Loucy (cell line): ENCODE results near the gene ZNF823.

Source experiments
- H2AFZ ChIP-seq: fragments of 200-600 bp; sonication (generic); 2 replicates; pipeline ENCODE4 v1.6.0; 2016; ENCODE audit warnings: antibody characterized with exemption, mild to moderate bottlenecking, low read length, moderate library complexity
- H3F3A ChIP-seq: fragments of 200-600 bp; 2 replicates; pipeline ENCODE4 v1.6.0; 2016; ENCODE audit warnings: antibody characterized with exemption, low read depth, mild to moderate bottlenecking
- H3K27me3 ChIP-seq: fragments of 200-600 bp; sonication (generic); 2 replicates; pipeline ENCODE4 v1.6.1; 2014; ENCODE audit warnings: low read length, mild to moderate bottlenecking; ENCODE audit not compliant: insufficient read depth, poor library complexity, severe bottlenecking
- H3K36me3 ChIP-seq: fragments of 200-600 bp; sonication (generic); 2 replicates; pipeline ENCODE4 v1.6.1; 2016; ENCODE audit warnings: low read length; ENCODE audit not compliant: insufficient read depth
- H3K4me1 ChIP-seq: fragments of 200-600 bp; sonication (generic); 2 replicates; pipeline ENCODE4 v1.5.1; 2014; ENCODE audit warnings: low read length, mild to moderate bottlenecking; ENCODE audit not compliant: insufficient read depth, poor library complexity, severe bottlenecking
- H3K4me2 ChIP-seq: fragments of 200-600 bp; sonication (generic); 2 replicates; pipeline ENCODE4 v1.6.0; 2014; ENCODE audit warnings: antibody characterized with exemption, low read length, low read depth, mild to moderate bottlenecking; ENCODE audit not compliant: poor library complexity, severe bottlenecking
- H3K4me3 ChIP-seq: fragments of 200-600 bp; sonication (generic); 2 replicates; pipeline ENCODE4 v1.5.1; 2014; ENCODE audit warnings: low read length, mild to moderate bottlenecking, mixed read lengths; ENCODE audit not compliant: poor library complexity, severe bottlenecking
- H3K79me2 ChIP-seq: fragments of 200-600 bp; sonication (generic); 2 replicates; pipeline ENCODE4 v1.6.1; 2014; ENCODE audit warnings: low read length; ENCODE audit not compliant: insufficient read depth
- H3K9ac ChIP-seq: fragments of 200-600 bp; sonication (generic); 2 replicates; pipeline ENCODE4 v1.6.0; 2014; ENCODE audit warnings: mild to moderate bottlenecking, low read depth, low read length, moderate library complexity; ENCODE audit not compliant: poor library complexity, severe bottlenecking
- H3K9me2 ChIP-seq: fragments of 200-600 bp; sonication (generic); replicated peaks from 2 replicates; pipeline ENCODE4 v1.6.1; 2016; ENCODE audit warnings: low read depth, low read length, mixed read lengths
- H3K9me3 ChIP-seq: fragments of 200-600 bp; sonication (generic); 2 replicates; pipeline ENCODE4 v1.6.1; 2014; ENCODE audit warnings: mild to moderate bottlenecking, antibody characterized with exemption, low read length, low read depth; ENCODE audit not compliant: insufficient read depth
- H4K20me1 ChIP-seq: fragments of 200-600 bp; sonication (generic); 2 replicates; pipeline ENCODE4 v1.6.0; 2014; ENCODE audit warnings: antibody characterized with exemption, low read length, mild to moderate bottlenecking; ENCODE audit not compliant: insufficient read depth, poor library complexity, severe bottlenecking
- CTCF ChIP-seq: fragments of 200-600 bp; sonication (generic); conservative IDR thresholded peaks from 2 replicates; pipeline ENCODE4 v1.5.1; 2014; ENCODE audit warnings: mild to moderate bottlenecking, antibody characterized with exemption, low read length
- EZH2phosphoT487 ChIP-seq: fragments of 200-600 bp; IDR thresholded peaks from 2 replicates; pipeline ENCODE4 v1.6.1; 2018; ENCODE audit warnings: antibody characterized with exemption, mild to moderate bottlenecking, moderate library complexity, borderline replicate concordance

ZNF823 gene

DNA sequence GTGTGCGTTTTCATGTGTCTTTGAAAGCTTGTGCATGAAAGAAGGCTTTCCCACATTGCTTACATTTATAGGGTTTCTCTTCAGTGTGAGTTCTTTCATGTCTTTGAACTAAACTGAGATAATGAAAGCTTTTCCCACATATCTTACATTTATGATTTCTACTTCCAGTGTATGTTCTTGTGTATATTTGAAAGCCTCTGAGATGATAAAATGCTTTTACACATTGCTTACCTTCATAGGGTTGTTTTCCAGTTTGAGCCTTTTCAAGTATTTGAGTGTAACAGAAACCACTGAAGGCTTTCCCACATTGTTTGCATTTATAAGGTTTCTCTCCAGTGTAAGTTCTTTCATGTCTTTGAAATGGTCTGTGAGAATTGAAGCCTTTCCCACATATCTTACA lies 18.2 kb upstream of the ZNF823 start:
- Histone ChIP-seq H3K4me3 (no peak overlapping the region), H3K4me2 (no peak overlapping the region), H3F3A (no peaks in the 10 kb centered on the region), H3K36me3 (no peaks in the 10 kb centered on the region), H2AFZ (no peak overlapping the region), H3K9me3 (peaks cover 13% of the 10 kb centered on the region; the same call in 1 of the 2 replicates), H4K20me1 (no peaks in the 10 kb centered on the region), H3K4me1 (no peaks in the 10 kb centered on the region), H3K27me3 (no peaks in the 10 kb centered on the region), H3K9ac (no peak overlapping the region), H3K79me2 (no peaks in the 10 kb centered on the region), H3K9me2 (no peaks in the 10 kb centered on the region)
- TF ChIP-seq EZH2phosphoT487 = no peak
- no peak for TF ChIP-seq CTCF

DNA sequence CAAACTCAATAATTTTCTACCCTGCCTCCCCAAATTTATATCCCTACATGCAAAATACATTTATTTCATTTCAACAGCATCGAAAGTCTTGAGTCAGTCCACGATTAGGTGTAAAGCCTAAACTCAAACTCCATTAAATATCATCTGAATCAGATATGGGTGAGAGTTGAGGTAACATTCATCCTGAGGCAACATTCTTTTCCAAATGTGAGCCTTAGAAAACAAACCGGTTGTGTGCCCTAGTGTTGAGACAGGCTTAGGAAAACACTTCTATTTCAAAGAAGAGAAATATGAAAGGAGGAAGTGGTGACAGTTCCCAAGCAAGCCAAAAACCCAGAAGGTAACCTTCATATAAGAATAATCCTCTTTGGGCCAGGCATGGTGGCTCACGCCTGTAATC lies 15.9 kb upstream of the ZNF823 start:
- Histone ChIP-seq H3K4me1 (no peaks in the 10 kb centered on the region), H3K4me3 (no peak overlapping the region), H3K36me3 (no peaks in the 10 kb centered on the region), H3K27me3 (no peaks in the 10 kb centered on the region), H2AFZ (no peak overlapping the region), H3K9me3 (peaks cover 13% of the 10 kb centered on the region; the same call in 1 of the 2 replicates), H3K4me2 (no peak overlapping the region), H3K9me2 (no peaks in the 10 kb centered on the region), H4K20me1 (no peaks in the 10 kb centered on the region), H3K79me2 (no peaks in the 10 kb centered on the region), H3F3A (no peaks in the 10 kb centered on the region), H3K9ac (no peak overlapping the region)
- no peak for TF ChIP-seq CTCF
- TF ChIP-seq EZH2phosphoT487 = no peak

DNA sequence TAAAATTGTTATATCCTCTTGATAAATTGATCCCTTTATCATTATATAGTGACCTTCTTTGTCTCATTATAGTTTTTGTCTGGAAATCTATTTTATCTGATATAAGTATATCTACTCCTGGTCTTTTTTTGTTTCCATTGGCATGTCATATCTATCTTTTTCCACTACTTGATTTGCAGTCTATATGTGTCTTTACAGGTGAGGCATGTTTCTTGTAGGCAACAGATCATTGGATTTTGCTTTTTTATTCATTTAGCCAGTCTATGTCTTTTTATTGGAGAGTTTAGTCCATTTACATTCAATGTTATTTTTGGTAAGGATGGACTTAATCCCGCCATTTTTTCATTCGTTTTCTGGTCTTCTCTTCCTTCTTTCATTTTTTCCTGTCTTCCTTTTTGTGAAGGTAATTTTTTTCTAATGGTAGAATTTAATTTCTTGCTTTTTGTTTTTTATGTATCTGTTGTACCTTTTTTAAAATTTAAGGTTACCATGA lies 13.5 kb upstream of the ZNF823 start:
- no peaks in the 10 kb centered on the region for H3K27me3 ChIP-seq
- H3K4me2 ChIP-seq = no peak overlapping the region
- no peak overlapping the region for H3K9ac ChIP-seq
- no peaks in the 10 kb centered on the region for H3F3A ChIP-seq
- H3K9me2 ChIP-seq = no peaks in the 10 kb centered on the region
- H3K36me3 ChIP-seq = no peaks in the 10 kb centered on the region
- peaks cover 22% of the 10 kb centered on the region; the same call in 1 of the 2 replicates for H3K9me3 ChIP-seq
- H3K4me1 ChIP-seq = no peaks in the 10 kb centered on the region
- TF ChIP-seq CTCF (no peak), EZH2phosphoT487 (no peak)
- H3K4me3 ChIP-seq = no peak overlapping the region
- H4K20me1 ChIP-seq = no peaks in the 10 kb centered on the region
- no peak overlapping the region for H2AFZ ChIP-seq
- H3K79me2 ChIP-seq = no peaks in the 10 kb centered on the region
